RWPE2 (cell line): Measurements from ENCODE around the gene ANG.

Experiments
- ATAC-seq: fragments of 200-7000 bp; cut with Tn5 transposase; 3 replicates; pipeline ENCODE4 v1.9.1; 2021; ENCODE audit warnings: low read depth
- DNase-seq: peaks from one replicate; pipeline ENCODE4 v3.0.0-alpha.2; 2020; ENCODE audit warnings: low spot score
- H3K27ac ChIP-seq: fragments of 450-650 bp; 2 replicates; pipeline ENCODE4 v1.5.1; 2017; ENCODE audit warnings: mild to moderate bottlenecking; ENCODE audit not compliant: poor library complexity, severe bottlenecking
- H3K27me3 ChIP-seq: fragments of 250-450 bp; sonication (Bioruptor Pico); 2 replicates; pipeline ENCODE4 v1.5.1; 2021; ENCODE audit warnings: mild to moderate bottlenecking, moderate library complexity; ENCODE audit not compliant: insufficient read depth, poor library complexity, severe bottlenecking
- H3K36me3 ChIP-seq: fragments of 250-450 bp; sonication (Bioruptor Pico); 2 replicates; pipeline ENCODE4 v1.5.1; 2020; ENCODE audit warnings: low read depth, mild to moderate bottlenecking, moderate library complexity
- H3K4me1 ChIP-seq: fragments of 250-450 bp; sonication (Bioruptor Pico); 2 replicates; pipeline ENCODE4 v1.5.1; 2021; ENCODE audit warnings: mild to moderate bottlenecking, moderate library complexity; ENCODE audit not compliant: insufficient read depth, poor library complexity, severe bottlenecking
- H3K4me3 ChIP-seq: fragments of 250-450 bp; sonication (Bioruptor Pico); 2 replicates; pipeline ENCODE4 v1.5.1; 2021; ENCODE audit warnings: mild to moderate bottlenecking, moderate library complexity; ENCODE audit not compliant: severe bottlenecking
- H3K9me3 ChIP-seq: fragments of 250-450 bp; sonication (Bioruptor Pico); 2 replicates; pipeline ENCODE4 v1.5.1; 2021; ENCODE audit warnings: mild to moderate bottlenecking, moderate library complexity; ENCODE audit not compliant: severe bottlenecking
- TF ChIP-seq, protein P1 (sequence below): fragments of 450-650 bp; IDR thresholded peaks from one replicate; pipeline ENCODE4 v1.5.1; 2017; ENCODE audit warnings: mild to moderate bottlenecking, moderate library complexity; ENCODE audit not compliant: poor library complexity, severe bottlenecking

Gene ANG

DNA sequence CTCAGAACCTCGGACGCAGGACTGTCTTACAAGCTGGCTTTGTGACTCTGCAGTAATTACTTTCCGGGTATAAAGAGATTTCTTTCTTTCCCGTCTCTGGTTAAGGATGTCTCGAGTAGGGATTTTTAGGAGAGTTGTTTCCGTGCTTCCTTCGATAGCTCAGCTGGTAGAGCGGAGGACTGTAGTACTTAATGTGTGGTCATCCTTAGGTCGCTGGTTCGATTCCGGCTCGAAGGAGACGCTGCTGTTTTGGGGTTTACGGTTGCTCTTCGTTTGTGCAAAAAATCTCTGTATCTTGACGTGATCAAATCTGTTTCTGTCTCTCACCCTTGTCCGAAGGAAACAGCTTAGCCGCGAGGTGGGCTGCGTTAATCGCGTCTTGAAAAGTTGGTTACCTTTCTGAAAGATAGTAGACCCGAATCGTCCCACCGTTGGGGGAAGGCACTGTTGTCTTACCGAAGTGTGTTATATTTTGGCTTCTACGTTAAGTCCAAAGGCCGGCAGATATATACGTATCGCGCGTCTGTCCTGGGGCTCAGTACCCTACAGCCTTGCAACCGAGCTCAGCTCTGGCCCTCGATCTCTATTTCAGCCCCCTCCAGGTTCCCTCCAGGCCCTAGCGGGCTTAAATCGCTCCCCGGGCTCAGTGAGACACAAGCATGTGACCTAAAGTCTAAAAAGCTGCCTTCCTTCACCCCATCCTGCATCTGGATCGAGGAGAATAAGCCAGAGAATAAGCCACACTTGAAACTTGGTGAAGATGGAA, 5.3 kb upstream of the ANG start:
- peak; percentile 25 for ATAC-seq
- Histone ChIP-seq H3K36me3 (no peaks in the 10 kb centered on the region), H3K27me3 (no peaks in the 10 kb centered on the region), H3K27ac (peak overlapping the region; percentile 92), H3K4me1 (peaks cover 3% of the 10 kb centered on the region), H3K9me3 (no peaks in the 10 kb centered on the region), H3K4me3 (peak overlapping the region; percentile 80)
- TF ChIP-seq, protein P1, sequence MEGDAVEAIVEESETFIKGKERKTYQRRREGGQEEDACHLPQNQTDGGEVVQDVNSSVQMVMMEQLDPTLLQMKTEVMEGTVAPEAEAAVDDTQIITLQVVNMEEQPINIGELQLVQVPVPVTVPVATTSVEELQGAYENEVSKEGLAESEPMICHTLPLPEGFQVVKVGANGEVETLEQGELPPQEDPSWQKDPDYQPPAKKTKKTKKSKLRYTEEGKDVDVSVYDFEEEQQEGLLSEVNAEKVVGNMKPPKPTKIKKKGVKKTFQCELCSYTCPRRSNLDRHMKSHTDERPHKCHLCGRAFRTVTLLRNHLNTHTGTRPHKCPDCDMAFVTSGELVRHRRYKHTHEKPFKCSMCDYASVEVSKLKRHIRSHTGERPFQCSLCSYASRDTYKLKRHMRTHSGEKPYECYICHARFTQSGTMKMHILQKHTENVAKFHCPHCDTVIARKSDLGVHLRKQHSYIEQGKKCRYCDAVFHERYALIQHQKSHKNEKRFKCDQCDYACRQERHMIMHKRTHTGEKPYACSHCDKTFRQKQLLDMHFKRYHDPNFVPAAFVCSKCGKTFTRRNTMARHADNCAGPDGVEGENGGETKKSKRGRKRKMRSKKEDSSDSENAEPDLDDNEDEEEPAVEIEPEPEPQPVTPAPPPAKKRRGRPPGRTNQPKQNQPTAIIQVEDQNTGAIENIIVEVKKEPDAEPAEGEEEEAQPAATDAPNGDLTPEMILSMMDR = no peak
- no peak for DNase-seq

- no peaks in the 10 kb centered on the region for H3K36me3 ChIP-seq
- ATAC-seq (peak; percentile 53), DNase-seq (peak; percentile 94)
- H3K27ac ChIP-seq = peak within 1 kb of the TSS; percentile 92
- H3K27me3 ChIP-seq = no peaks in the 10 kb centered on the region
- H3K9me3 ChIP-seq = no peaks in the 10 kb centered on the region
- peaks cover 3% of the 10 kb centered on the region for H3K4me1 ChIP-seq
- TF ChIP-seq, protein P1 = no peak
- peak within 1 kb of the TSS; percentile 80 for H3K4me3 ChIP-seq
Observed at GRCh38 chr14:20683891-20684661, 4.5 kb upstream of the ANG start, which contains the start of gene RNASE4. Gene RNASE4 (plus strand): TSS chr14:20684560. CDS start chr14:20699372, 14,812 bp downstream.

DNA sequence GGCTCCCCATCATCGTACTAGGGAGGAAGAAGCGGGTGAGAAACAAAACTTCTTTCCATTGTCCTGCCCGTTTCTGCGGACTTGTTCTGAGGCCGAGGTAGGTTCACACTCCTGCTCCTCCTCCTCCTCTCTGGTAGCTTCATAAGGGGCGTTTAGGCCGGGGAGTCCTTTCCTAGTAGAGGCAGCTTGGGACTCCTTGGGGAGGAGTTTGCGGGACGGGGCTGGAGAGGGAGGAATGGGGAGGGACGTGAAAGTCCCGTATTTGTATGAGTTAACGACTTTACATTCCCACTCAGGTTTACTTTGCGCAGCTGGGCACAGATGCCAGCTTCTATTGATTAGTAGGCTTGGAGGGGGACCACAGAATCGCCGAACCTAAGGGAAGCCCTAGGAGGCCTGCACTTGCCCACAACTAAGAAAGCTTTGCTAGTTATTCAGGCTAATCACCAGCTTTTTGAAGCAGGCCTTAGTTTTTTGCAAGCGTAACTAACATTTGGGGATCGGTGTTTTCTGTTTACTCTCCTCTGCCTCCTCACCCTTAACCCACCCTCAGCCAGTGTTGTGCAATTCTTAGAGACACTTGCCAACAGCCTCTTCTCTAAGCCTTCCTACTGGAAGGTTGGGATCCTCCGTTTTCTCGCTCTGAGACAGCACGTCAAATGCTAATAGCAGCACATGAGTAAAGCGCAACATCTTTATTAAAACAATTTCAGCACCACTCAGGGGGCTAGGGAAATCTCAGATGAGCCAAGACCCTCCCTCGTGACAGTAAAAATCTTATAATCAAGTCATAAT, 3.7 kb upstream of the ANG start:
- Histone ChIP-seq H3K4me1 (peaks cover under 1% of the 10 kb centered on the region), H3K36me3 (no peaks in the 10 kb centered on the region), H3K27ac (peak overlapping the region; percentile 92), H3K9me3 (no peaks in the 10 kb centered on the region), H3K27me3 (no peaks in the 10 kb centered on the region), H3K4me3 (peak overlapping the region; percentile 80)
- DNase-seq (no peak), ATAC-seq (peak; percentile 12; the same call in 2 of the 3 replicates)
- TF ChIP-seq, protein P1 = no peak

GRCh38 chr14:20686386-20687143, 2.0 kb upstream of the ANG start:
- DNase-seq = no peak
- no peaks in the 10 kb centered on the region for H3K4me1 ChIP-seq
- H3K4me3 ChIP-seq = no peak overlapping the region
- no peak for ATAC-seq
- TF ChIP-seq, protein P1 = no peak
- no peak overlapping the region for H3K27ac ChIP-seq
- no peaks in the 10 kb centered on the region for H3K9me3 ChIP-seq
- H3K36me3 ChIP-seq = no peaks in the 10 kb centered on the region
- H3K27me3 ChIP-seq = no peaks in the 10 kb centered on the region
